BJ (cell line): ENCODE measurements around the gene ABCC11. TPM values are rescaled to one million over a fixed set of nuclear protein-coding genes. Genes with fewer than 3 reads are reported as not detected.
"Not testable (repeated sequence)": the region's sequence is repeated elsewhere in the genome, so short reads cannot be mapped to it uniquely, and the experiment has no call there.

ENCODE experiments used
- CTCF ChIA-PET: fragments of 350-600 bp; formaldehyde crosslinking; extraction: SDS; loops from one replicate; lab custom pipeline; 2021; ENCODE audit warnings: antibody characterized with exemption, inconsistent platforms; lab: Yijun Ruan, JAX
- POLR2A ChIA-PET: fragments of 300-600 bp; sonication (Branson Sonifier 250); formaldehyde crosslinking; extraction: SDS; loops from one replicate; lab custom pipeline; 2021; ENCODE audit warnings: antibody characterized with exemption; lab: Charles Lee
- DNase-seq: peaks from one replicate; pipeline ENCODE4 v3.0.0-alpha.2; 2011; ENCODE audit warnings: low read depth
- H3K27me3 ChIP-seq: 2 replicates; pipeline ENCODE4 v1.6.0; 2011; ENCODE audit warnings: low read length; ENCODE audit not compliant: control insufficient read depth, insufficient read depth
- H3K36me3 ChIP-seq: 2 replicates; pipeline ENCODE4 v1.5.1; 2011; ENCODE audit warnings: low read length; ENCODE audit not compliant: control insufficient read depth, insufficient read depth
- H3K4me3 ChIP-seq: 2 replicates; pipeline ENCODE4 v1.5.1; 2011; ENCODE audit warnings: low read depth, mild to moderate bottlenecking, control low read depth, low read length
- CTCF ChIP-seq: IDR thresholded peaks from 2 replicates; pipeline ENCODE4 v1.5.1; 2011; ENCODE audit warnings: low read depth, mild to moderate bottlenecking, control low read depth, inconsistent platforms, low read length, moderate library complexity; ENCODE audit not compliant: insufficient read depth
- polyA plus RNA-seq: library from polyadenylated mRNA; depleted of rRNA; stranded (reverse); fragments of >200 nt; gene quantifications from 2 replicates; pipeline ENCODE4 v1.2.3, GENCODE V29; 2011

ABCC11 gene
- polyA plus RNA-seq, 1 experiment: 0.06 TPM

GRCh38 chr16:48172682-48173081, 74.7 kb downstream of the ABCC11 start:
- no peak for TF ChIP-seq CTCF
- CTCF ChIA-PET: no interaction called here
- Histone ChIP-seq H3K4me3 (no peak overlapping the region), H3K36me3 (no peaks in the 10 kb centered on the region), H3K27me3 (no peaks in the 10 kb centered on the region)
- DNase-seq: no peak
- POLR2A ChIA-PET: no interaction called here

- TF ChIP-seq CTCF: no peak
- ChIA-PET POLR2A (no interaction called here), CTCF (interaction anchor here (0.7 kb wide), 1 partner anchor 1221 kb away, joined by 3 read pairs; no protein-coding TSS in a partner anchor)
- Histone ChIP-seq H3K4me3 (no peak overlapping the region), H3K27me3 (no peaks in the 10 kb centered on the region), H3K36me3 (no peaks in the 10 kb centered on the region)
- DNase-seq: no peak
Observed at GRCh38 chr16:48169896-48170295, 77.4 kb downstream of the ABCC11 start.

GRCh38 chr16:48168075-48168474, 79.3 kb downstream of the ABCC11 start:
- DNase-seq: no peak
- H3K4me3 ChIP-seq: no peak overlapping the region
- POLR2A ChIA-PET: no interaction called here
- CTCF ChIA-PET: interaction anchor here (2.1 kb wide), 1 partner anchor 113 kb away, joined by 6 read pairs; no protein-coding TSS in a partner anchor
- TF ChIP-seq CTCF: no peak
- no peaks in the 10 kb centered on the region for H3K27me3 ChIP-seq
- H3K36me3 ChIP-seq: no peaks in the 10 kb centered on the region

- H3K27me3 ChIP-seq, H3K36me3 ChIP-seq, DNase-seq, H3K4me3 ChIP-seq, POLR2A ChIA-PET: not testable (repeated sequence)
- CTCF ChIA-PET: interaction anchor here (1.1 to 4.1 kb wide), 6 partner anchors 9 to 1218 kb away, joined by 4 to 57 read pairs (median 19); partner anchors contain the start of gene NETO2
Observed at GRCh38 chr16:48166617-48167016, 80.7 kb downstream of the ABCC11 start.

GRCh38 chr16:48165961-48166578, 81.3 kb downstream of the ABCC11 start:
- no peak for DNase-seq
- Histone ChIP-seq H3K36me3 (no peaks in the 10 kb centered on the region), H3K27me3 (no peaks in the 10 kb centered on the region), H3K4me3 (no peak overlapping the region)
- ChIA-PET POLR2A (no interaction called here), CTCF (interaction anchor here (1.1 to 4.1 kb wide), 9 partner anchors 8 to 1218 kb away, joined by 4 to 57 read pairs (median 10); partner anchors contain the start of gene NETO2)
- no peak for TF ChIP-seq CTCF
